ENCODE results near the gene ALOX5AP.

Gene ALOX5AP

DNA sequence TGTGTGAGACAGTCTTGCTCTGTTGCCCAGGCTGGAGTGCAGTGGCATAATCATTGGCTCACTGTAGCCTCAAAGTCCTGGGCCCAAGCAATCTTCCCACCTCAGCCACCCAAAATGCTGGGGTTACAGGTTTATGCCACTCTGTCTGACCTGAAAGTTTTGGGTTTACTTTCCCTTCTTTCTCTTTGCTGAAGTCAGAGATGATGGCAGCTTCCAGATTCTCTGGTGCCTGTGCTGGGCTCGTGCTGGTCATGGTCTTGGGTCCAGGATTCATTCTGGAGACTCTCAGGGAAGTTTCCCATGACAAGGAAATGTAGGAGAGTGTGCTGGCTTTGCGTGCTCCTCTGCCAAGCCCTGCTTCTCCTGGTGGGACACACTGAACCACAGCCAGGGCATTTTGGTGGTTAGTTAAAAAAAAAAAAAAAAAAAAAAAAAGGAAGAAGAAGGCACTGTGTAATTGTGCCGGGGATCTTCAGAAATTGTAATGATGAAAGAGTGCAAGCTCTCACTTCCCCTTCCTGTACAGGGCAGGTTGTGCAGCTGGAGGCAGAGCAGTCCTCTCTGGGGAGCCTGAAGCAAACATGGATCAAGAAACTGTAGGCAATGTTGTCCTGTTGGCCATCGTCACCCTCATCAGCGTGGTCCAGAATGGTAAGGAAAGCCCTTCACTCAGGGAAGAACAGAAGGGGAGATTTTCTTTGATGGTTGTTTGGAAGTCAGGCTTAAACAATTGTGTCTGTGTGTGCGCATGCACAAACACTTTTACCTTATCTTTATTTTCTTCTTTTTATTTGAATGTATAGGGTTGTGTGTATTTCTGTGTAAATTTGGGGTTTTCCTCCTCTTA is at the start of gene ALOX5AP:
Gene ALOX5AP (plus strand): TSS at position 519 of the 847 bp plus-strand sequence. CDS start 63 bp downstream, at position 582.
- no peak for DNase-seq (ENCODE audit: low read depth, low spot score)

DNA sequence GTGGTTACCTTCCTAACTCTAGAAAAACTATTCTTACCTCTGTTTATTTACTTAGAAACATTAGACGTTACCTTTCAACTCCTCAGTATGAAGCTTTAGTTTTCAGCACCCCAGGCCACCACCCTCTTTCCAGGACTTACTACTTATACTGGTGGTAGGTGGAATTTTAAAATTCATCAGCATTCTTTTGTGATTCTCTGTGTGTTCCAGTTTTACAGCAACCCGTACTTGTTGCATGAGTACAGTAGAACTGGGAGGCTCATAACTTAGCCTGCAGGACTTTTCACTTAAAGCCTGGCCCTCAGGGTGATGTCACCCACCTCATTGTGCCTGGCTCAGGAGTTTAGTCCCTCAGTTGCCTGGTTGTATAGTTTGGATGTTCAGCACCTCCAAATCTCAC is 49.4 kb upstream of the ALOX5AP start:
- no peak for DNase-seq (ENCODE audit: low read depth, low spot score)

DNA sequence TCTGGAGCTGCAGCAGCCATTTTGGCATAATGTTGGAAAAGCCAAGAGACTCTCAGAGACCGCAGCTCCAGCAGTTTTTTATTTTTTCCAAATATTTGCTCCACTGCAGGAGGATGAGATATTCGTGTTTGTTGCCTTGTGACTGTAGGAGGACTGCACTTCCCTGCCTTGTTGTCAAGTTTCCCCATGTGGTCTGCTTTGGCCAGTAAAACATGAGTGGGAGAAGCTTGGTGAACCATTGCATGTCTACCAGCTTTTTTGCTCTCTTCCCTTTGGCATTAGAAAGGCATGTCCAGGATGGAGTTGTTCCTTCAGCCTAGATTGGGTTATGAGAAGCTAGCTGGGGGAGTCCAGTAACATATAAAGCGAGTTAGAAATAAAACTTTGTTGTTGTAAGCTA is 47.7 kb upstream of the ALOX5AP start:
- DNase-seq (ENCODE audit: low read depth, low spot score): no peak

DNA sequence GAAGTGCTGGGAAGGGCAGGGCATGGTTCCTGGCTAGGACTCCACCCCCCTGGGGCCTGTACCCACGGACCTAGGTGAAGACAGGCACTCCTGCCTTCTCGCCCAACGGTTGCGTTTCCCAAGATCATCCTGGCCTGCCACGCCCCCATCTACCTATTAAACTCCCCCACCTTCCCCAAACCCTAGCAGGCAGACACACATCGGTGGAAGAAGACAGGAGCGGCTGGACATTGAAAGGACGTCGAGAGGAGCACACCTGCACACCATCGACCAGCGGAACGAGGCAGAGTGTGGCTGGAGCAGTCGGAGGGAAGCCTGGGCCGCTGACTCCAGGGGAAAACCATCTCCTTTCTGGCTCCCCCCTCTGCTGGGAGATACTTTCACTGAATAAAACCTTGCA is 45.6 kb upstream of the ALOX5AP start:
- no peak for DNase-seq (ENCODE audit: low read depth, low spot score)

DNA sequence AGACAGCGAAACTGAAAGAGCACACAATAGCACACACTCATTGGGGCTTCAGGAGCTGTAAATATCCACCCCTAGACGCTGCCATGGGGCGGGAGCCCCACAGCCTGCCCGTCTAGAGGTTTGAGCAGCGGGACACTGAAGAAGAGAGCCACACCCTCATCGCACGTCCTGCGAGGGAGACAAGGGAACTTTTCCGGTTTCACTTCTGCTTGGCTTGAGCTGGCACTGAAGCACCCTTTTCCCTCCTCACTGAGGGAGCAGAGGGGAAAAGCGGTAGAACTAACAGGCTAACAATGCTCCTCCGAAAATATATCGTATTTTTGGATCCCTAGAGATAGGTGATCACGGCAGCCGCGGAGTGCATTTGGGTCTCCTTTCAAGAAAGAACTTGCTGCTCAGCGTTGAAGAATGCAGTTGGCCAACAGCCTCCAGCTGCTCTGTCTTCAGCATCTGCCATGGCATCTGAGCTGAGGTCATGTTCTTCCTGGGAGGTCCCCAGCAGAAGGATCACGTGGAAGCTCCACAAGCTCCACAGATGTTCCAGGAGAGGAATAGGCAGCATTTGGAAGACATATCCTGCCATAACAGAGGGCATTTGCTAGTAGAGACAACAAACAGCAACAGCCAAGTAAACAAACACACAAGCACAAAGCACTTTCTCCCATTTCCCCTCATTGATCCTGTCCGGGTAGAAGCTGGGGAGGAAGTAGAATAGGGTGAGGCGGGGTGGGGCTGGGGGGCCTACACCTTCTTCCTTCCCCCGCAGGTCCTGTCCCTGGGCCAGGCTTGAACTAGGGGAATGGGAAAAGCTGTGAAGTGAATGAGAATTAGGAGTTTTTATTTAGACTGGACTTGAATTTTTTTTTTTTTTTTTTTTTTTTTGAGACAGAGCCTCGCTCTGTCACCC is 44.8 kb upstream of the ALOX5AP start:
- DNase-seq (ENCODE audit: low read depth, low spot score): no peak

DNA sequence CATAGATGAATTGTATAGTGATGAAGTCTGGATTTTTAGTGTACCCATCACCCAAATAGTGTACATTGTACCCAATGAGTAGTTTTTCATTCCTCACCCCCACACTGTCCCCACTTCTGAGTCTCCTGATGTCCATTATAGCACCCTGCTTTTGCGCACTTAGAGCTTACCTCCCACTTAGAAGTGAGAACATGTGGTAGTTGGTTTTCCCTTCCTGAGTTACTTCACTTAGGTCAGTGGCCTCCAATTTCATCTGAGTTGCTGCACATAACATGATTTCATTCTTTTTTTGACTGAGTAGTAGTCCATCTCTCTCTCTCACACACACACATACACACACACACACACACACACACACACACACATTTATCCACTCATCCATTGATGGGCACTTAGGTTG is 43.2 kb upstream of the ALOX5AP start:
- DNase-seq (ENCODE audit: low read depth, low spot score): no peak

DNA sequence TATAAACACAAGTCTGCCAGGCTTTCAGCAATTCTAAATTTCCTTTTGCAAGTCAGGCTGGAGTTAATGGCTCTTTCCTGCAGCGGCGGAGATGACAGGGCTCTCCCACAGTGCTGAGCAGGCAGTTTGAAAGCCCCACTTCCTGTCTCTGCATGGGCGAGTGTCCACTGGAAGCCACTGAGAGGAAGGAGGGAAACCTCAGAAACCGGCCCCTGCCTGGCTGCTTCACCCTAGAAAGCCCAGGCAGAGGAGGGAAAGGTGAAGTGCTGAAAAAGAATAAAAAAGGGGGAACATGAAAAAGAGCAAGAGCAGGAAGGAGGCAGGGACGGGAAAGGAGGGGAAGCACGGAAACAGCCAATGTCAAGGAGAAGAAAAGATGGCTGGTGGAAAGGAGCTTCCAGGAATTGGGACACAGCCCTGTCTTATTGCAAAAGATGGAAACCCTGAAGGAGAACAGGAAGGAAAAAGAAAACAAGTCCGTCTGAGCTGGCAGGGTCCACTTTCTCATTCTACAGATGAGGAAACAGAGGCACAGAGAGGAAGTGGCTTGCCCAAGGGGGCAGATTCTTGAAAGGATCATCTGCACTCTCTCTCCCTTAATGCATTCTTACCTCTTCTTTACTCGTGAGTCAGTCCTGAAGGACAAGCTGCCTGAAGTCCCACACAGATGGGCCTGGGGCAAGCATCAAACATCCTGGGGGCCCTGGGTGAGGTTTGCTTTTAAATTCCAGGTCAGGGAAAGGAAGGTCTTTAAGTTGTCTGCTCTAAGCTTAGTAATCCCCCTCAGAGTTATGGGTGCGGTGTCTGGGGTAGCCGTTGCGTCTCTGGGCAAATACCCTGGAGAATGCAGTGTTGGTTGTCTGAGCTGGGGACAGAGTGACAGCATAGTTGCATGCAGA is 38.8 kb upstream of the ALOX5AP start:
- DNase-seq (ENCODE audit: low read depth, low spot score): no peak

DNA sequence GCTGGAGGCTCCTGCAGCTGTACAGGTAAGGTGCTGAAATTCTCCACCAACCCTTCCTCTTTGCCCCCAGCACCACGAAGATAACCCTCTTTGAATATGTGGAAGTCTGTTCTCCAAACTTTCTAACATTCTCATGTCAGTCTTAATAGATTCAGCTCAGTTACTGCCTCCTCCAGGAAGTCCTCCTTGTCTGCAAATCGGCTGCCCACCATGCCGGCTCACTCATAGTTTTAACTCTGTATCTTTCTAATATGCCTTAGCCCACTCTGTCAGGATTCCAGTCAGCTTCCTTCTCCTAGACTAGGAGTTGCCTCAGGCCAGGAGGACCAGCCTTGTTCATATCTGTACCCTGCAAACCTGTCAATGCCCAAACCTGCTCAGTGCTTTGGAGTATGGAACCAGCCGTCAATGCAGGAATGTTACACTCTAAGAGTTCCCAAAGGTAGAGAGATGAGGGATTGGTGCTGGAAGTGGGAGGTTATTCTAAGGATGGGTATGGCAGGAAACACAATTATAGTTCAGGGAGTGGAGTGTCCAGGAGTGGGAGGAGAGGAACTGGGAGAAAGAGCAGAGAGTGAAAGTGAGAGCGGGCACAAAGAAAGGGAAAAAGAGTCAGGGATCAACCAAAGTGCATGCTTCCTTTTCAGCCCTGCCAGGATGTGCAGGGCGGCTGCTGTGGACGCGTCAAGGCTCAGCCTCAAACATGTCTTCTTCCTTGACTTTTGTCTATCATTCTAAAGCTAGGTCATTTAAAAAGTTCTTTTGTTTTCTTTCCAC is 38.0 kb upstream of the ALOX5AP start:
- no peak for DNase-seq (ENCODE audit: low read depth, low spot score)

DNA sequence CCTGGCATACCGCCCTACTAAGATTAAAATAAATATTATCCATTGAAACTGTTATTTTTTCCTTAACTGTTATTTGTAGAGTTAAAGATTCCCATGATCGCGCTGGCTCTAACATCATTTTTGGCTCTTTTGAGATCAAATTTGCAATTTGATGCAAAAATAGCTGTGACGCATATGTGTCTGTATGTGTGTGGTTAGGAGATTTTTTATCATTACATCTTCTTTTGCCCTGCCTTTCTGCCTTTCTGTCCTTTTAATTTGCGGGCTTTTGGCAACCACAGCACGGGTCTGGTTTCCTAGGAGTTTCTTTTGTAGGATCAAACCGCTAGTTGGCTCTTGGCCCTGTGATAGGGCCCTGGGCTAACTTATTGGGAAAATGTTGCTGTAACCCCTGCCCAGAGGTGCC is 37.3 kb upstream of the ALOX5AP start:
- no peak for DNase-seq (ENCODE audit: low read depth, low spot score)

DNA sequence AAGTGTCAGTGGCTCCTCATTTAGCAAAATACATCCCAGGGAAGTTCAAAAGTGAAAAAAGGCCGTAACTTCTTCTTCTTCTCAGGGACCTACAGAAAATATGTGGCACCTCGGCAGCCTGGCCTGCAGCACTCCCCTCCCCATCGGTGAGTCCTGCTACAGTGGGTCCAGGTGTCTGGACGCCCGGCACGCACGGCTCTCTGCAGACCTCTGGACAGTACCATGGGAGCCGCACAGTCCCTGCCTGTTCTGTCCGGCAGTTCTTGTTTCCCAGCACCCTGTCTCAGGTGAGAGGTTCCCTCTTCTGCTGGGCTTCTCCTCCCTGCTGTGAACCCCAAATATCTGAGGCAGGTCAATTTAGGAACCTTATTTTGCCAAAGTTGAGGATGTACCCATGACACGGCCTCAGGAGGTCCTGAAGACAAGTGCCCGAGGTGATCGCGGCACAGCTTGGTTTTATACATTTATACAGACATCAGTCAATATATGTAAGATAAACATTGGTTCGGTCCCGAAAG is 36.8 kb upstream of the ALOX5AP start:
- DNase-seq (ENCODE audit: low read depth, low spot score): no peak

DNA sequence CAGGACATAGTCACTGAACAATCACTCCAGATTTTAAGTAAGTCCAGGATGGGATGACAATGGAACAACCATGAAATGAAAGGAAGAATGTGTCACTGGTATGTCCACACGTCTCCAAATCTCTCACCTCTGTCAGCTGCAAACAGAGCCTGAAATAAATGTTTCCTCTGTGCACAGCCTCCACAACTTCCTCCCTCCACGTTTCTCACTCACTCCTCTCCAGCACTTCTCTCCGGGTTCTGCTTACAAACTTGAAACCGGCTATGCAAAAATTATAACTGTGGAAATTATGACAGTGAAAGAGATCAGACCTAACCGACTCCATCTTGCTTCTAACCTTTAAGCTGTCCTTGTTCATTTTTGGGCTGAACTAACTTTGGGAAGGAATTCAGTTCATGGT is 35.0 kb upstream of the ALOX5AP start:
- DNase-seq (ENCODE audit: low read depth, low spot score): no peak

DNA sequence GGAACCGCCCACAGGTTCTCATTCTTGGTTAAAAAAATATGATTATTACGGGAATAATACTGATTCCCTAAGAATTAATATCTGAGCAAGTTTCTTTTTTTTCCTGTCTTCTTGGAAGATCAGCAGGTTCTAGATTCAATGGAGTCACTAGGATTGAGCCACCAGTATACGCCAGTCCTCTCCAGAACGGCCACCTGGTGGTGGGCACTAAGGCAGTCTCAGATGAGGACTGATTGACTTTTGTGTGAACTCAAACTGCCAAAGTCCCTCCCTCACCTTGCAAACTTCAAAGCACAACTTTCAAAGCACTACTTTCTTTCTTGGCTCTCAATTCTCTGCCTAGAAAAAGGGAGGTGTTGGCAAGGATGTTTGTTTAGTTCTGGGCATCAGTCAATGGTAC is 33.3 kb upstream of the ALOX5AP start:
- no peak for DNase-seq (ENCODE audit: low read depth, low spot score)

DNA sequence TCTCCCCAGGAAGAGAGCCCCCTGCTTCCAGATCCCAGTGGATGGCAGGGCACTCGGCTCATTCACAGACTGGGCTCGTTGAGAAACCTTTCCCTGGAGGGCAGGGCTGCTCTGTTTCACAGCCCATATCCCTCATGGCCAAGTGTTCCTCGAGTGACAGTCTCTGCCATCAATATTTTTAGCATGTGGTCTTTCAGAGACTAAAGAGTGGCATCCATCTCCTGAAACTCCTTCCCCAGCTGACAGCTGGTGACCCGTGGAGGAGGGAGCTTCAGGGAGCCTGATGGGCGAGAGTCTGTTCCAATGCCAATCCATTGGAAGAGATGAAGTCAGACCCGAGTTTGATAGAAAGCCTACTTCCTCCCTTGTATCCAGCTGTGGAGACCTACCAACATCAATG is 30.7 kb upstream of the ALOX5AP start:
- no peak for DNase-seq (ENCODE audit: low read depth, low spot score)

DNA sequence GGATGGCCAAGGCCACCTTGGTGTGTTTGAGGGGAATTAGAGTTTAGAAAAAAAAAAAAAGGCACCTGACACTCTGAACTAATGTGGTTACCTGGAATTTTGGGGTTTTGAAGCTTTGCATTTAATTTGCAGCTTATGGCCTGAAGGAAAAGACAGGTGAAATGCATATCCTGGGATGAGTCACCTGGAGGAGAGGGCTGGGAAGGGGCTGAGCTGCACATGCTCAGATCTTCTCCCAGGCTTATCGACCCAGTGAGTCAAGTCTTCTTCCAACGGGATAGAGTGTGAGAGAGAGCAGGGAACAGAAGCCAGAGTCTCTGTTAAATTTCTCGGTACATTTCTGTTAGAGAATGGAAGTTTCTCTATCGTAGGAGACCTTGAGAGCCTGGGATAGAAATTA is 29.7 kb upstream of the ALOX5AP start:
- no peak for DNase-seq (ENCODE audit: low read depth, low spot score)

DNA sequence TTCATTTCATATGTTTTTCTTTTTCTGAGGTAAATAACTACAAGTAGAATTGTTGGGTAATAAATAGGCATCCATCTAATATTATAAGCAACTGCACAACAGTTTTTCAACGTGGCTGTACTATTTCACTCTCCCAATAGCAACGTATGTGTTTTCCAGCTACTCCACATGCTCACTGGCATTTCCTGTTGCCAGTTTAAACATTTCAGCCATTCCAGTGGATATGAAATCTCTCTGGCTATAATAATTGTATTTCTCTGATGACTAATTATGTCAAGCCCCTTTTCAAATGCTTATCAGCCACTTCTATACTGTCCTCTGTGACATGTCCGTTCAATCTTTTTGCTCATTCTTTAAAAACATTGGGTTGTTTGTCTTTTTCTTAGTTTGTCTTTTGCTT is 26.8 kb upstream of the ALOX5AP start:
- DNase-seq (ENCODE audit: low read depth, low spot score): no peak

DNA sequence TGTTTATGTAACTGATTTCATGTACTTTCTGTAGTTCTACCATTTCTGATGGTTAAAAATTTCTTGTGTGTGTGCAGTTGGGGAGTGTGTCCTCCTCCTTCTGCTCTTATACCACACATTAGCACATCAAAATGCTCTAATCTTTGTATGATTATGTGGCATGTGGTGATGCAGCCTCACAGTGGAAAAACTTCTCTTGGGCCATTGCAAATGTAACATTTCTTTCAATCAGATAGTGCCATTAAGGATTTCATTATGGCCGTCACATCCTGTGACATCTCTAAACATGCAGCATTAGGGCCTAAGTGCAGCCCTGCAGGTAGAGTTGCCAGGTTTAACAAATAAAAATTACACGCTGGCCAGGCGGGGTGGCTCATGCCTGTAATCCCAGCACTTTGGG is 24.9 kb upstream of the ALOX5AP start:
- DNase-seq (ENCODE audit: low read depth, low spot score): no peak

DNA sequence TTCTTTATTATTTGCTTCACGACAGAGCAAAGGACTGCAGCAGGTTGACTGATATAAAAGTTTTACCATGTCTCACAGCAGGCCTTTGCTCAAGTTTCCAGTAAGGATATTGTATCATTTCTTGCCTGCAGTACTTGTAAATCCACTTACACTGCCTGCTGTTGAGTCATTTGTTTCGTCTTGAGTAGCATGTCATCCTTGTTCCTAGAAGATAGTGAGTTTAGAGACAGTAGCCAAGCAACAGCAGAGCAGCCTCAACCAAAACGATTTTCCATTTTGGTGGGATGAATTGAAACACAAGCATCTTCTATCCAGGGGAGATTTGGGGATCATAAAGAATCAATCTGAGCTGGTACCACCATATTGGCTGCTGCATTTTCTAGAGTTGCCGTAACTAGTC is 24.0 kb upstream of the ALOX5AP start:
- DNase-seq (ENCODE audit: low read depth, low spot score): no peak

DNA sequence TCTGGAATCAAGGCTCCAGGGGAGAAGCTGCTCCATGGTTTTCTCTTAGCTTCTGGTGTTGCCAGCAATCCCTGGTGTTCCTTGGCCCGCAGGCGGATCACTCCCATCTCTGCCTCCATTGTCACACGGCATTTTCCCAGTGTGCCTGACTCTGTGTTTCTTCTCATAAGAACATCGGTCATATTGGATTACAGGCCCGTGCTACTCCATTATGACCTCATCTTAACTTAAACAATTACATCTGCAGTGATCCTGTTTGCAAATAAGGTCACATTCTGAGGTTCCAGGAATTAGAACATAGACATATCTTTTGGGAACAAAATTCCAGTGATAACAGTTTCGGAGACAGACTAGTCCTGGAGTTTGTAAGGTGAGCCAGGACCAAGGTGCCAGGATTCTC is 23.5 kb upstream of the ALOX5AP start:
- no peak for DNase-seq (ENCODE audit: low read depth, low spot score)

DNA sequence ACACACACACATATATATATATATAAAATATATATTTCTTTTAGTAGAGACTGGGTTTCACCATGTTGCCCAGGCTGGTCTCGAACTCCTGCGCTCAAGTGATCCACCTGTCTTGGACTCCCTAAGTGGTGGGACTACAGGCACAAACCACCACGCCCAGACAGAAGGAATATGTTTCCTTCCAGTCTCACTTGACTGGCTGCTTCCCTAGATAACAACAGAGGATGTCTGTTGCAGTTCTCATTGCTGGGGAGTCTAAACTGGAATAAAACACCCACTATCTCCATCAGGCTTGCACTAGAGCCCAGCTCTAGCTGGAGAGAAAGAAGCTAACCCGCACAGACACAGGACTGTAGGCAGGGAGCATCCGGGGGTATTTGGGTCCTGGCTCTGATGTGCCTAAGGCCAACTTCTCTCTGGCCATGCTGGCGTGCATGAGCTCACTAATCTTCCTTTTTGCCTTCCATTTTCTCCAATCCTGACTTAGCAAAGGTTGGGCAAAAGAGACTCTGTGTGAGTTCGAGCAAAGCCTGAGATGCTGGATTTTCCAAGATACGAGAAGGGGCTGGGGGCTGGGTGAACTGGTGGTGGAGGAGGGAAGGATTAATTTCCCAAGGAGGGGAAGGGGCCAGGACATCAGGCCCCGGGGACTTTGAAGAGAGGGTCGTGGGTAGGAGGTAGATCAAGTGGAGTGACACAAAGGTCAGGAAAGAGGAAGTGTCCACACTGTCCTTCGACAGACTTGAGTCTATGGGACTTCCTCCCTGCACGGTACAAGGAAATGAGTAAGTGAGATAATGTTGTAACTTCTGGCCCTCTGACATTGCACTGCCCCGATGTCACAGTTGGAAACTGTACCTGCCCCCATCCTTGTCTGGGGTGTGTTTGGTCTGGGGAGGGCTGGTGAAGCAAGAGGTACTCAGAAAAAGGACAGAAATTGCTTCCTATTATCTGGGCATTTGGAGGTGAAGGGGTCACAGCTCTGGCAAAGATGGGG is 22.5 kb upstream of the ALOX5AP start:
- DNase-seq (ENCODE audit: low read depth, low spot score): no peak

All from activated naive CD8-positive, alpha-beta T cell treated with anti-CD3 and anti-CD28 coated beads, Interleukin-2, amount 50 U/mL, for 16 hours (primary cell).